MCF 10A (cell line): ENCODE data around the gene EDC3. TPM values are rescaled to one million over a fixed set of nuclear protein-coding genes. Genes with fewer than 3 reads are reported as not detected.

ENCODE experiments used
- BruUV-seq: library from RNA; stranded (reverse); fragments of 400-500 nt; replicated peaks from 2 replicates; lab custom pipeline; 2021; lab: Mats Ljungman, UMichigan
- CTCF ChIA-PET: fragments of 300-600 bp; sonication (Branson Sonifier 250); formaldehyde crosslinking; extraction: SDS; loops from one replicate; lab custom pipeline; 2021; ENCODE audit warnings: antibody characterized with exemption, inconsistent platforms; lab: Yijun Ruan, JAX
- POLR2A ChIA-PET: fragments of 300-600, 350-650 bp; sonication (Branson Sonifier 250); formaldehyde crosslinking; extraction: SDS; loops from one replicate; lab custom pipeline; 2020; ENCODE audit warnings: antibody characterized with exemption, inconsistent platforms; lab: Yijun Ruan, JAX
- DNase-seq: peaks from one replicate; pipeline ENCODE4 v3.0.0-alpha.2; 2018; ENCODE audit not compliant: unreplicated experiment
- H3K27ac Mint-ChIP-seq: one replicate; pipeline ENCODE4 v1.8.0; 2022; ENCODE audit warnings: mild to moderate bottlenecking, low read depth, mixed read lengths; ENCODE audit not compliant: unreplicated experiment
- H3K27me3 Mint-ChIP-seq: one replicate; pipeline ENCODE4 v1.8.0; 2022; ENCODE audit warnings: mixed read lengths; ENCODE audit not compliant: insufficient read depth, unreplicated experiment
- H3K36me3 Mint-ChIP-seq: one replicate; pipeline ENCODE4 v1.8.0; 2022; ENCODE audit warnings: mild to moderate bottlenecking, moderate library complexity, mixed read lengths; ENCODE audit not compliant: insufficient read depth, unreplicated experiment
- H3K4me1 Mint-ChIP-seq: one replicate; pipeline ENCODE4 v1.8.0; 2022; ENCODE audit warnings: mixed read lengths; ENCODE audit not compliant: insufficient read depth, unreplicated experiment
- H3K4me3 Mint-ChIP-seq: one replicate; pipeline ENCODE4 v1.8.0; 2022; ENCODE audit warnings: mild to moderate bottlenecking, moderate library complexity, mixed read lengths; ENCODE audit not compliant: unreplicated experiment
- H3K9me3 Mint-ChIP-seq: one replicate; pipeline ENCODE4 v1.8.0; 2022; ENCODE audit warnings: mixed read lengths; ENCODE audit not compliant: unreplicated experiment
- intact Hi-C: fragments of 100-400 bp; cut with micrococcal nuclease; formaldehyde crosslinking; loops from 2 replicates; pipeline ENCODE4 v1.14.1; 2022
- total RNA-seq: library from RNA; stranded (reverse); gene quantifications from 2 replicates; pipeline ENCODE4 v1.2.3, GENCODE V29; 2022
- TF ChIP-seq, protein P1 (sequence below): fragments of 200-600 bp; IDR thresholded peaks from one replicate; pipeline ENCODE4 v1.8.0; 2022; ENCODE audit warnings: antibody characterized with exemption, mild to moderate bottlenecking; ENCODE audit not compliant: unreplicated experiment

EDC3 gene
- total RNA-seq, 1 experiment from 2014 or later, result 42.8 TPM

DNA sequence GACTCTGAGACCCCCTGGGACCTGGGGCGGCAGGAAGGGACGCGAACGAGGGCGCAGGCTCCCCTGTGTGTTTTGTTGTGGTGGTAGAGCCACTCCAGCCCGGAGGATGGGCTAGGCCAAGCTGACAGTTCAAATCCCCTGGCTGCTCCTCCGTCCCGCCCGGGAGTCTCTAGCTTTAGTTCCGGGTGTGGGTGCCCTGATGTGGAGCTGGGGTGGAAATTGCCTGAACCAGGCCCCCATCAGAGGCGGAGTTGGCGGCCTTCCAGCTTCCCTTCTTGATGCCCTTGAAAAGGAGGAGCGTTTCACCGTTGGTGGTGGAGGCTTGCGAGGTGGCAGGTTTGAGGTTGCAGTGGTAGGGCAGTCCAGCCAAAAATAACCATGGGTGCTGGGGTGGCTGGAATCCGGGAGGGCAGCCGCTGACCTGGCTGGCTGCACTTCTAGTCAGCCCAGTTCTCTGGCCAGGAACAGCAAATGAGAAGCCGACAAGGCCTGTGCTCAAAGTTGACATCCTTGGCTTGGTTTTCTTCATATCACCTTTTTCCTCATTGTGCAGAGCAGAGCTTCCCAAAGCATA is 79.4 kb downstream of the EDC3 start:
- intact Hi-C loops, result loop anchor here (10.0 kb wide), 1 partner anchor 152 kb away; the partner anchor contains the start of gene UBL7
- CTCF ChIA-PET, result interaction anchor here (0.7 to 3.5 kb wide), 9 partner anchors 17 to 334 kb away, joined by 3 to 42 read pairs (median 4); partner anchors contain the start of gene CSK
- Mint-ChIP-seq H3K4me3 (peak overlapping the region; percentile 84), H3K36me3 (peaks cover 31% of the 10 kb centered on the region), H3K9me3 (no peaks in the 10 kb centered on the region), H3K27me3 (peaks cover 7% of the 10 kb centered on the region), H3K27ac (peak overlapping the region; percentile 95), H3K4me1 (peaks cover 37% of the 10 kb centered on the region)
- POLR2A ChIA-PET, result interaction anchor here (0.6 to 5.7 kb wide), 18 partner anchors 10 to 836 kb away, joined by 3 to 71 read pairs (median 4); partner anchors contain the start of genes ARID3B and UBL7
- TF ChIP-seq, protein P1, sequence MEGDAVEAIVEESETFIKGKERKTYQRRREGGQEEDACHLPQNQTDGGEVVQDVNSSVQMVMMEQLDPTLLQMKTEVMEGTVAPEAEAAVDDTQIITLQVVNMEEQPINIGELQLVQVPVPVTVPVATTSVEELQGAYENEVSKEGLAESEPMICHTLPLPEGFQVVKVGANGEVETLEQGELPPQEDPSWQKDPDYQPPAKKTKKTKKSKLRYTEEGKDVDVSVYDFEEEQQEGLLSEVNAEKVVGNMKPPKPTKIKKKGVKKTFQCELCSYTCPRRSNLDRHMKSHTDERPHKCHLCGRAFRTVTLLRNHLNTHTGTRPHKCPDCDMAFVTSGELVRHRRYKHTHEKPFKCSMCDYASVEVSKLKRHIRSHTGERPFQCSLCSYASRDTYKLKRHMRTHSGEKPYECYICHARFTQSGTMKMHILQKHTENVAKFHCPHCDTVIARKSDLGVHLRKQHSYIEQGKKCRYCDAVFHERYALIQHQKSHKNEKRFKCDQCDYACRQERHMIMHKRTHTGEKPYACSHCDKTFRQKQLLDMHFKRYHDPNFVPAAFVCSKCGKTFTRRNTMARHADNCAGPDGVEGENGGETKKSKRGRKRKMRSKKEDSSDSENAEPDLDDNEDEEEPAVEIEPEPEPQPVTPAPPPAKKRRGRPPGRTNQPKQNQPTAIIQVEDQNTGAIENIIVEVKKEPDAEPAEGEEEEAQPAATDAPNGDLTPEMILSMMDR, result no peak
- peak; percentile 62 for DNase-seq
- BruUV-seq, result no TSS peak

- POLR2A ChIA-PET, result interaction anchor here (0.6 to 5.7 kb wide), 26 partner anchors 10 to 837 kb away, joined by 3 to 71 read pairs (median 4); partner anchors contain the start of genes ARID3B, CSK, FAM219B and RPP25
- TSS peak; percentile 57 for BruUV-seq
- CTCF ChIA-PET, result interaction anchor here (0.7 to 3.5 kb wide), 7 partner anchors 15 to 335 kb away, joined by 3 to 42 read pairs (median 4); partner anchors contain the start of gene CSK
- intact Hi-C loops, result loop anchor here (2.0 to 10.0 kb wide), 2 partner anchors 75 to 151 kb away; partner anchors contain the start of genes ARID3B and UBL7
- Mint-ChIP-seq H3K9me3 (no peaks in the 10 kb centered on the region), H3K4me1 (peaks cover 31% of the 10 kb centered on the region), H3K36me3 (peaks cover 24% of the 10 kb centered on the region), H3K27me3 (peaks cover 7% of the 10 kb centered on the region), H3K4me3 (peak within 1 kb of the TSS; percentile 84), H3K27ac (peak within 1 kb of the TSS; percentile 95)
- TF ChIP-seq, protein P1, result no peak
- DNase-seq, result peak; percentile 92
Observed at GRCh38 chr15:74615508-74616365, 80.1 kb downstream of the EDC3 start, which contains the start of gene CLK3. Gene CLK3, plus strand, starts transcription at chr15:74615836. Its CDS starts 3,361 bp downstream, at chr15:74619197.

DNA sequence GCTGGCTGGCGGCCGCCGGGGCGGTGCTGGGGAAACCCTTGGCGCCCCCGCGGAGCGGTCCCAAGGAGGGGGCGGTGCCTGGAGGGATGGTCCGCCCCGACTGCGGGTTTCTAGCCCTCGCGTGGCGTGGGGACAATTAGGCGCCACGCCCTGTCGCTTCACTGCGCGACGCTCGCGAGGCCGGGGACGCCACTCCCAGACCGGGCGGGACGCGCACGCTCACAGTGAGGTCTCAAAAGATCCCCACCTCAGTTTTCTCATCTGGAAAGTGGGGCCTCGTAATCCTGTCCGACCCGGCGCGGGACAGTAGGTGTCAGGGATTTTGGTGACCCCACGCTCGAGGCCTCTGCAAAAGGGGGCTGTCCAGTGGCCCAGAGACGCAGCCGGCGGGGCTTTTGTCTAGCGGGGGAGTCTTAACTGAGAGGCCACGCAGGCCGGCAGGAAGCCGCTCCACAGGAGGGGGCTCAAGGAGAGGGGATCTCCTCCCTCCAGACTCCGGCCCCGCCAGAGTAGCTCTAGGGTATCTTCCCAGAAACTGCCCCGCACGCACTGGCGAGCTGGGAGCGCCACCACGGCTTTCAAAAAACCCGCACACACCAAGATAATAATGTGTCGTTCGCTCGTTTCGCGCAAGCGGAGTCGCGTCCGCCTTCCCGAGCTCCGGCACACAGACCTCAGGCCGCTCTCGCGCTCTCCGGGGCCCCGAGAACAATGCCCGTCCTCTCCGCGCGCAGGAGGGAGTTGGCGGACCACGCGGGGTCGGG is 80.9 kb downstream of the EDC3 start:
- BruUV-seq, result TSS peak; percentile 85
- peak; percentile 60 for DNase-seq
- peaks cover 16% of the 10 kb centered on the region for H3K36me3 Mint-ChIP-seq
- TF ChIP-seq, protein P1, result no peak
- peak overlapping the region; percentile 95 for H3K27ac Mint-ChIP-seq
- H3K4me3 Mint-ChIP-seq, result peak overlapping the region; percentile 84
- H3K27me3 Mint-ChIP-seq, result peaks cover 7% of the 10 kb centered on the region
- ChIA-PET POLR2A (interaction anchor here (0.6 to 5.7 kb wide), 19 partner anchors 10 to 753 kb away, joined by 3 to 71 read pairs (median 5); partner anchors contain the start of genes ARID3B, CSK, FAM219B and RPP25), CTCF (interaction anchor here (0.6 to 0.7 kb wide), 3 partner anchors 14 to 75 kb away, joined by 3 to 4 read pairs (median 3); no protein-coding TSS in a partner anchor)
- H3K9me3 Mint-ChIP-seq, result no peaks in the 10 kb centered on the region
- intact Hi-C loops, result loop anchor here (2.0 to 10.0 kb wide), 2 partner anchors 74 to 150 kb away; partner anchors contain the start of genes ARID3B and UBL7
- H3K4me1 Mint-ChIP-seq, result peaks cover 31% of the 10 kb centered on the region
